MG63 (cell line): ENCODE data around the gene TIMP3. TPM values are rescaled to one million over a fixed set of nuclear protein-coding genes. Genes with fewer than 3 reads are reported as not detected.

Source experiments
- DNase-seq: peaks from one replicate; pipeline ENCODE4 v3.0.0-alpha.2; 2020
- H3K27me3 ChIP-seq: fragments of 250-450 bp; sonication (Bioruptor Pico); 2 replicates; pipeline ENCODE4 v1.5.1; 2020; ENCODE audit warnings: mild to moderate bottlenecking, moderate library complexity
- H3K36me3 ChIP-seq: fragments of 250-450 bp; sonication (Bioruptor Pico); 2 replicates; pipeline ENCODE4 v1.5.1; 2020; ENCODE audit warnings: mild to moderate bottlenecking, moderate library complexity
- H3K4me3 ChIP-seq: fragments of 250-450 bp; sonication (Bioruptor Pico); 2 replicates; pipeline ENCODE4 v1.5.1; 2020; ENCODE audit warnings: mild to moderate bottlenecking, moderate library complexity
- H3K9me3 ChIP-seq: fragments of 250-450 bp; sonication (Bioruptor Pico); 2 replicates; pipeline ENCODE4 v1.5.1; 2020; ENCODE audit warnings: mild to moderate bottlenecking, moderate library complexity
- total RNA-seq: library from RNA; depleted of rRNA; stranded (reverse); fragments of >200 nt; shearing (Covaris generic); gene quantifications from 2 replicates; pipeline ENCODE4 v1.2.3, GENCODE V29; 2014; ENCODE audit warnings: low replicate concordance

TIMP3 gene
- total RNA-seq, 1 experiment from 2014 or later: 63.3 TPM

- Histone ChIP-seq H3K27me3 (no peaks in the 10 kb centered on the region), H3K36me3 (0 out of 2 replicates have a peak, but pooled peaks cover 3% of the 10 kb centered on the region), H3K4me3 (no peak overlapping the region), H3K9me3 (no peaks in the 10 kb centered on the region)
- DNase-seq: no peak
These were observed 1.2 kb upstream of the TIMP3 start for GRCh38 chr22:32800158-32800882.

GRCh38 chr22:32800994-32801536, 440 bp upstream of the TIMP3 start:
- Histone ChIP-seq H3K36me3 (0 out of 2 replicates have a peak, but pooled peaks cover 3% of the 10 kb centered on the region), H3K9me3 (no peaks in the 10 kb centered on the region), H3K4me3 (peak overlapping the region; percentile 67; the same call in 1 of the 2 replicates), H3K27me3 (no peaks in the 10 kb centered on the region)
- no peak for DNase-seq

GRCh38 chr22:32802237-32802765, 796 bp downstream of the TIMP3 start:
- H3K4me3 ChIP-seq: peak overlapping the region; percentile 67
- no peaks in the 10 kb centered on the region for H3K27me3 ChIP-seq
- no peaks in the 10 kb centered on the region for H3K9me3 ChIP-seq
- H3K36me3 ChIP-seq: 0 out of 2 replicates have a peak, but pooled peaks cover 3% of the 10 kb centered on the region
- no peak for DNase-seq

- Histone ChIP-seq H3K27me3 (no peaks in the 10 kb centered on the region), H3K4me3 (peak overlapping the region; percentile 67), H3K9me3 (no peaks in the 10 kb centered on the region), H3K36me3 (0 out of 2 replicates have a peak, but pooled peaks cover 6% of the 10 kb centered on the region)
- DNase-seq: peak; percentile 62
These were observed 1.7 kb downstream of the TIMP3 start for GRCh38 chr22:32803020-32803737.

GRCh38 chr22:32803738-32804435, 2.4 kb downstream of the TIMP3 start:
- peak overlapping the region; percentile 67 for H3K4me3 ChIP-seq
- H3K9me3 ChIP-seq: no peaks in the 10 kb centered on the region
- no peaks in the 10 kb centered on the region for H3K27me3 ChIP-seq
- H3K36me3 ChIP-seq: 0 out of 2 replicates have a peak, but pooled peaks cover 8% of the 10 kb centered on the region
- DNase-seq: peak; percentile 78

GRCh38 chr22:32804531-32805360, 3.2 kb downstream of the TIMP3 start:
- no peaks in the 10 kb centered on the region for H3K9me3 ChIP-seq
- no peak for DNase-seq
- no peaks in the 10 kb centered on the region for H3K27me3 ChIP-seq
- 0 out of 2 replicates have a peak, but pooled peaks cover 8% of the 10 kb centered on the region for H3K36me3 ChIP-seq
- peak overlapping the region; percentile 67 for H3K4me3 ChIP-seq

GRCh38 chr22:32805361-32805881, 3.9 kb downstream of the TIMP3 start:
- no peaks in the 10 kb centered on the region for H3K9me3 ChIP-seq
- no peak for DNase-seq
- H3K27me3 ChIP-seq: no peaks in the 10 kb centered on the region

GRCh38 chr22:32806296-32806695, 4.8 kb downstream of the TIMP3 start:
- Histone ChIP-seq H3K9me3 (no peaks in the 10 kb centered on the region), H3K27me3 (no peaks in the 10 kb centered on the region), H3K36me3 (peaks cover 12% of the 10 kb centered on the region; the same call in 1 of the 2 replicates), H3K4me3 (no peak overlapping the region)
- DNase-seq: no peak

More at GRCh38 chr22:32805361-32805881, 3.9 kb downstream of the TIMP3 start:
- Histone ChIP-seq H3K36me3 (0 out of 2 replicates have a peak, but pooled peaks cover 8% of the 10 kb centered on the region), H3K4me3 (no peak overlapping the region)

- peaks cover 14% of the 10 kb centered on the region; the same call in 1 of the 2 replicates for H3K36me3 ChIP-seq
- no peak for DNase-seq
- no peak overlapping the region for H3K4me3 ChIP-seq
- H3K9me3 ChIP-seq: no peaks in the 10 kb centered on the region
- no peaks in the 10 kb centered on the region for H3K27me3 ChIP-seq
These were observed 6.5 kb downstream of the TIMP3 start for GRCh38 chr22:32808038-32808445.

- H3K4me3 ChIP-seq: no peak overlapping the region
- H3K27me3 ChIP-seq: no peaks in the 10 kb centered on the region
- H3K9me3 ChIP-seq: no peaks in the 10 kb centered on the region
- no peak for DNase-seq
- H3K36me3 ChIP-seq: peaks cover 11% of the 10 kb centered on the region; the same call in 1 of the 2 replicates
These were observed 8.5 kb downstream of the TIMP3 start for GRCh38 chr22:32809786-32810554.

- Histone ChIP-seq H3K27me3 (no peaks in the 10 kb centered on the region), H3K9me3 (no peaks in the 10 kb centered on the region), H3K36me3 (peaks cover 11% of the 10 kb centered on the region; the same call in 1 of the 2 replicates), H3K4me3 (no peak overlapping the region)
- no peak for DNase-seq
These were observed 9.1 kb downstream of the TIMP3 start for GRCh38 chr22:32810555-32811133.

- Histone ChIP-seq H3K36me3 (peaks cover 11% of the 10 kb centered on the region; the same call in 1 of the 2 replicates), H3K27me3 (no peaks in the 10 kb centered on the region), H3K4me3 (no peak overlapping the region), H3K9me3 (no peaks in the 10 kb centered on the region)
- no peak for DNase-seq
These were observed 10.5 kb downstream of the TIMP3 start for GRCh38 chr22:32811788-32812545.

- no peaks in the 10 kb centered on the region for H3K27me3 ChIP-seq
- H3K4me3 ChIP-seq: no peak overlapping the region
- peaks cover 6% of the 10 kb centered on the region; the same call in 1 of the 2 replicates for H3K36me3 ChIP-seq
- H3K9me3 ChIP-seq: no peaks in the 10 kb centered on the region
- no peak for DNase-seq
These were observed 12.9 kb downstream of the TIMP3 start for GRCh38 chr22:32814285-32814860.
